IMR-90 (cell line): Measurements from ENCODE around the gene OSMR. TPM values are rescaled to one million over a fixed set of nuclear protein-coding genes. Genes with fewer than 3 reads are reported as not detected.

Experiments
- ATAC-seq: fragments of 200-7000 bp; cut with Tn5 transposase; 2 replicates; pipeline ENCODE4 v1.9.1; 2020; ENCODE audit warnings: low read depth, mild to moderate bottlenecking, moderate library complexity
- BruUV-seq: library from RNA; stranded (reverse); fragments of 400-500 nt; replicated peaks from 2 replicates; lab custom pipeline; 2021; lab: Mats Ljungman, UMichigan
- CTCF ChIA-PET: fragments of 300-600 bp; formaldehyde crosslinking; extraction: SDS; loops from one replicate; lab custom pipeline; 2021; ENCODE audit warnings: antibody characterized with exemption; lab: Yijun Ruan, JAX
- POLR2A ChIA-PET: fragments of 300-600 bp; sonication (Branson Sonifier 250); formaldehyde crosslinking; loops from one replicate; lab custom pipeline; 2022; ENCODE audit warnings: antibody characterized with exemption; ENCODE audit not compliant: unreplicated experiment; lab: Charles Lee
- DNase-seq: peaks from one replicate; pipeline ENCODE4 v3.0.0; 2013
- H2AFZ ChIP-seq: replicated peaks from 2 replicates; pipeline ENCODE3; 2013; ENCODE audit warnings: low read length, mild to moderate bottlenecking; ENCODE audit not compliant: poor library complexity
- H2AK5ac ChIP-seq: 2 replicates; pipeline ENCODE4 v1.6.1; 2013; ENCODE audit warnings: low read depth, low read length, inconsistent platforms
- H2AK9ac ChIP-seq: replicated peaks from 2 replicates; pipeline ENCODE3; 2013; ENCODE audit warnings: mild to moderate bottlenecking, low read depth, low read length, moderate library complexity; ENCODE audit not compliant: poor library complexity
- H2BK120ac ChIP-seq: 2 replicates; pipeline ENCODE4 v1.6.1; 2013; ENCODE audit warnings: low read depth, low read length, inconsistent platforms
- H2BK15ac ChIP-seq: 3 replicates; pipeline ENCODE4 v1.6.1; 2013; ENCODE audit warnings: low read depth, low read length, inconsistent platforms
- H2BK20ac ChIP-seq: 2 replicates; pipeline ENCODE4 v1.6.1; 2013; ENCODE audit warnings: low read depth, mild to moderate bottlenecking, inconsistent platforms, low read length, moderate library complexity
- H2BK5ac ChIP-seq: 2 replicates; pipeline ENCODE4 v1.6.1; 2013; ENCODE audit warnings: mild to moderate bottlenecking, low read depth, low read length, inconsistent platforms; ENCODE audit not compliant: poor library complexity, severe bottlenecking
- H3K14ac ChIP-seq: replicated peaks from 2 replicates; pipeline ENCODE4 v1.6.1; 2013; ENCODE audit warnings: low read depth, low read length, inconsistent platforms
- H3K18ac ChIP-seq: 2 replicates; pipeline ENCODE4 v1.6.1; 2013; ENCODE audit warnings: low read depth, low read length, control low read depth
- H3K23ac ChIP-seq: 2 replicates; pipeline ENCODE4 v1.6.1; 2013; ENCODE audit warnings: low read depth, low read length, inconsistent platforms
- H3K27ac ChIP-seq: 2 replicates; pipeline ENCODE4 v1.5.1; 2013; ENCODE audit warnings: mild to moderate bottlenecking, control low read depth, low read length; ENCODE audit not compliant: insufficient read depth
- H3K27me3 ChIP-seq: 2 replicates; pipeline ENCODE4 v1.6.1; 2013; ENCODE audit warnings: low read length; ENCODE audit not compliant: control insufficient read depth, insufficient read depth
- H3K36me3 ChIP-seq: 2 replicates; pipeline ENCODE4 v1.6.1; 2013; ENCODE audit warnings: low read length, mixed read lengths; ENCODE audit not compliant: control insufficient read depth, insufficient read depth
- H3K4ac ChIP-seq: 2 replicates; pipeline ENCODE4 v1.6.1; 2013; ENCODE audit warnings: low read depth, low read length, inconsistent platforms
- H3K4me1 ChIP-seq: 2 replicates; pipeline ENCODE4 v1.6.1; 2013; ENCODE audit warnings: low read length, mixed read lengths; ENCODE audit not compliant: control insufficient read depth, insufficient read depth
- H3K4me2 ChIP-seq: 2 replicates; pipeline ENCODE4 v1.6.1; 2013; ENCODE audit warnings: low read depth, mild to moderate bottlenecking, control low read depth, low read length, moderate library complexity
- H3K4me3 ChIP-seq: 2 replicates; pipeline ENCODE4 v1.5.1; 2013; ENCODE audit warnings: low read depth, mild to moderate bottlenecking, control low read depth, low read length, moderate library complexity; ENCODE audit not compliant: insufficient read depth
- H3K56ac ChIP-seq: 2 replicates; pipeline ENCODE4 v1.6.1; 2013; ENCODE audit warnings: low read length, inconsistent platforms; ENCODE audit not compliant: insufficient read depth; ENCODE audit errors: extremely low read depth
- H3K79me1 ChIP-seq, 2 experiments: 2 replicates each; pipeline ENCODE4 v1.6.1; 2013; ENCODE audit warnings: low read length in 2 of 2, inconsistent platforms in 1 of 2, low read depth in 1 of 2
- H3K9ac ChIP-seq: 2 replicates; pipeline ENCODE4 v1.6.1; 2013; ENCODE audit warnings: low read depth, low read length, control low read depth
- H3K9me1 ChIP-seq: 2 replicates; pipeline ENCODE4 v1.6.1; 2013; ENCODE audit warnings: low read length, inconsistent platforms; ENCODE audit not compliant: insufficient read depth
- H3K9me3 ChIP-seq: 2 replicates; pipeline ENCODE4 v1.6.1; 2013; ENCODE audit warnings: low read length; ENCODE audit not compliant: control insufficient read depth, insufficient read depth
- H4K20me1 ChIP-seq: 2 replicates; pipeline ENCODE4 v1.6.1; 2013; ENCODE audit warnings: low read length, inconsistent platforms; ENCODE audit not compliant: insufficient read depth
- H4K5ac ChIP-seq: 2 replicates; pipeline ENCODE4 v1.6.1; 2013; ENCODE audit warnings: mild to moderate bottlenecking, low read depth, low read length, control low read depth
- H4K8ac ChIP-seq, 2 experiments: 2 replicates each; pipeline ENCODE4 v1.6.1; 2013; ENCODE audit warnings: low read depth in 2 of 2, low read length in 2 of 2, control low read depth in 1 of 2, inconsistent platforms in 1 of 2
- H4K91ac ChIP-seq: 2 replicates; pipeline ENCODE4 v1.6.1; 2013; ENCODE audit warnings: low read depth, low read length, inconsistent platforms; ENCODE audit not compliant: insufficient read depth
- CHD1 ChIP-seq: IDR thresholded peaks from 2 replicates; pipeline ENCODE4 v1.6.1; 2012; ENCODE audit warnings: low read depth, low read length, improper control_type of control experiment
- MXI1 ChIP-seq: IDR thresholded peaks from 2 replicates; pipeline ENCODE4 v1.6.1; 2012; ENCODE audit warnings: low read depth, mild to moderate bottlenecking, low read length, moderate library complexity, borderline replicate concordance
- NFE2L2 ChIP-seq: fragments of 150-350 bp; IDR thresholded peaks from 2 replicates; pipeline ENCODE4 v1.6.1; 2016; ENCODE audit warnings: low read depth, mild to moderate bottlenecking, low read length
- USF2 ChIP-seq: fragments of 150-350 bp; IDR thresholded peaks from 2 replicates; pipeline ENCODE4 v1.6.1; 2017; ENCODE audit warnings: mild to moderate bottlenecking, antibody characterized with exemption, low read length, low read depth
- WGBS, 2 experiments: methylation state at CpG; one replicate each; pipeline versions ENCODE4 v1.1.5 to v1.1.7; 2013; ENCODE audit warnings: missing lambda C conversion rate in 2 of 2; ENCODE audit not compliant: insufficient read length in 1 of 2; ENCODE audit errors: extremely low coverage in 2 of 2; 5-methylcytosine and 5-hydroxymethylcytosine counted together
- dilution Hi-C: fragments of 300-500 bp; cut with HindIII; formaldehyde crosslinking; loops from one replicate; pipeline ENCODE4 v1.14.3; 2018; ENCODE audit warnings: low sequenced_read_pairs; ENCODE audit not compliant: unreplicated experiment
- in situ Hi-C: fragments of 300-500 bp; cut with MboI; formaldehyde crosslinking; loops from 3 replicates; pipeline ENCODE4 v1.14.3; 2019; ENCODE audit warnings: low sequenced_read_pairs, inconsistent platforms, mixed read lengths
- intact Hi-C: fragments of 100-400 bp; cut with micrococcal nuclease; formaldehyde crosslinking; loops from 2 replicates; pipeline ENCODE4 v1.10.0; 2022
- polyA plus RNA-seq, 3 experiments: library from polyadenylated mRNA; depleted of rRNA; stranded (reverse); fragments of >200 nt; gene quantifications; 2 replicates each; pipeline ENCODE4 v1.2.3, GENCODE V29; 2012; ENCODE audit warnings: low replicate concordance in 1 of 3
- total RNA-seq: library from RNA; depleted of rRNA; stranded (reverse); fragments of >200 nt; gene quantifications from 2 replicates; pipeline ENCODE4 v1.2.3, GENCODE V29; 2012

Gene OSMR
- total and polyA plus RNA-seq, 2 of the 4 experiments (the other 2 are of a cell fraction): 41.6 to 48.7 TPM

- Histone ChIP-seq H4K5ac (no peak overlapping the region), H2BK20ac (no peak overlapping the region), H3K27me3 (no peaks in the 10 kb centered on the region), H3K23ac (no peak overlapping the region; the same call in 1 of the 2 replicates), H2AFZ (no peak overlapping the region), H2BK15ac (no peak overlapping the region), H3K9ac (no peak overlapping the region), H3K4me2 (peak overlapping the region; percentile 32; the same call in 1 of the 2 replicates), H3K14ac (peak overlapping the region; percentile 53; the same call in 1 of the 2 replicates), H3K79me1 (peaks cover 11 to 33% of the 10 kb centered on the region in 2 experiments), H4K91ac (no peak overlapping the region), H3K27ac (no peak overlapping the region), H3K4ac (no peak overlapping the region), H3K18ac (peak overlapping the region; percentile 73; the same call in 1 of the 2 replicates), H3K36me3 (peaks cover 52% of the 10 kb centered on the region), H4K20me1 (peaks cover 21% of the 10 kb centered on the region), H3K56ac (no peak overlapping the region), H3K4me3 (no peak overlapping the region), H4K8ac (no peak overlapping the region), H2AK5ac (peak overlapping the region; percentile 64; the same call in 1 of the 2 replicates), H2AK9ac (no peak overlapping the region), H3K9me3 (no peaks in the 10 kb centered on the region), H3K9me1 (peaks cover 8% of the 10 kb centered on the region), H2BK120ac (no peak overlapping the region), H3K4me1 (peaks cover 15% of the 10 kb centered on the region), H2BK5ac (peak overlapping the region; percentile 72)
- BruUV-seq: no TSS peak
- intact Hi-C loops: loop anchor here (10.0 kb wide), 1 partner anchor 371 kb away; the partner anchor contains the start of gene LIFR
- WGBS, 2 experiments: no CpG with 5 or more reads among the region's 3 CpGs
- ATAC-seq (peak; percentile 40; the same call in 1 of the 2 replicates), DNase-seq (peak; percentile 63)
- TF ChIP-seq USF2 (peak; percentile 12; the same call in 1 of the 2 replicates), MXI1 (no peak), CHD1 (no peak), NFE2L2 (no peak)
- ChIA-PET CTCF (interaction anchor here (0.6 kb wide), 1 partner anchor 43 kb away, joined by 5 read pairs; no protein-coding TSS in a partner anchor), POLR2A (no interaction called here)
- dilution Hi-C loops: no loop called here
- in situ Hi-C loops: no loop called here
Observed at GRCh38 chr5:38926121-38926520, 80.3 kb downstream of the OSMR start.
